Measurements from ENCODE around the gene TESK2.
A peak's percentile ranks its signal among the peaks of the same experiment; 100 is the strongest.

The TESK2 gene

DNA sequence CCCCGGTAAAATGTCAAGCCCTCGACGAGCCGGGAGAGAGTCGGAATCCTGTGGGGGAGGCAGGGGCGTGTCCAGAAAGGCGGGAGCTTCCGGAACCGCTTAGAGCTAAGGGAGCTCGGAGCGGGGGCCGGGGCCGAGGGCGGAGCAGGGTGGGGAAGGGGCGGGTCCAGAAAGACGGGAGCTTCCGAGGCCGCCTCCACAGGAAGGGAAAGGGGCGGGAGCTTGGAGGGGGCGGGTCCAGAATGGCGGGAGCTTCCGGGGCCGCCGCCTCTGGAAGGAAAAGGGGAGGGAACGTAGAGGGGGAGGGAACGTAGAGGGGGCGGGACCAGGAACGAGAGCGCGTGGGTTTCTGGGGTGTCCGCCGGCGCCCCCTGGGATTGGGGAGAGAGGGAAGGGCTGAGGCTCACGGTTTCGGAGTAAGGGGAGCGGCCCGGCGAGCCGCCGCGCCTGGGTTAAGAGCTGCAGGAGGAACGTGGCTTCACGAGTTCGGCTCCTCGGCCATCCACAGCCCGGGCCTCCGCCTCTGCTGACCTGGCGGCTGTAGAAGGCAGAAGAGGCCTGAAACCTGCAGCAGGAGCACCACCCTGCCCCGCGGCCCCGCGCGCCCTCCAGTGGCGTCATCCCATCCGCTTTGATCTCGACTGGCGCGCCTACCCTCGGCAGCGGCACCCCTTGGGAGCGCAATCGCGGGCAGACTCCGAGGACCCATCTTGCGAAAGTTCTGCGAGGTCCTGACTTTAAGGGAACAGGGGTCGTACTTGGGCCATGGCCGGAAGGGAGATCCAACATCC, 187.2 kb downstream of the TESK2 start:
- DNase-seq (ENCODE audit: low spot score) = peak; percentile 97

DNA sequence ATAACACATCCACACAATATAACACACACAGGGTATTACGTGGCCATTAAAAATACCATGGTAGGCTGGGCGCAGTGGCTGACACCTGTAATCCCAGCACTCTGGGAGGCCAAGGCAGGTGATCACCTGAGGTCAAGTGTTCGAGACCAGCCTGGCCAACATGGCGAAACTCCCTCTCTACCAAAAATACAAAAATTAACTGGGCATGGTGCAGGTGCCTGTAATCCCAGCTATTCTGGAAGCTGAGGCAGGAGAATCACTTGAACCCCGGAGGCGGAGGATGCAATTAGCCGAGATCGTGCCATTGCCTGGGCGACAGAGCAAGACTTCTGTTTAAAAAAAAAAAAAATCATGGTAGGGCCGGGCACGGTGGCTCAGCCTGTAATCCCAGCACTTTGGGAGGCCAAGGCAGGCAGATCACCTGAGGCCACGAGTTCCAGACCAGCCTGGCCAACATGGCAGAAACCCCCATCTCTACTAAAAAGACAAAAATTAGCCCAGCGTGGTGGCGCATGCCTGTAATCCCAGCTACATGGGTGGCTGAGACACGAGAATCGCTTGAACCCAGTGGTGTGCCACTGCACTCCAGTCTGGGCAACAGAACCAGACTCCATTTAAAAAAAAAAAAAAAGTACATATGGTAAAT, 188.3 kb downstream of the TESK2 start:
- no peak for DNase-seq (ENCODE audit: low spot score)

DNA sequence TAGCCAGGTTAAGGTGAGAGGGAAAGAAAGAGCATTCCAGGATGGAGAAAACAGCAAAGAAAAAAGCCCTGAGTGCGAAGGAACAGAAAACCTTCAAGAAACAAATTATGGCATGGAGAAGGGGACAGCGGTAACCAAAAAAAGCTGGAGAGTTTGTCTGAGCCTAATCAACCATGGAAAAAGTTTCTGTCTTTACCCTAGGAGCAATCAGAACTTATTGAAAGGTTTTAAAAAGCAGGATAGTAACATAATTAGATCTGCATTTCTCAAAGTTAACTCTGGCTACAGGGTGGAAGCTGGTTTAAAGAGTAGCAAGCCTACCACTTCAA, 190.3 kb downstream of the TESK2 start:
- DNase-seq (ENCODE audit: low spot score) = no peak

DNA sequence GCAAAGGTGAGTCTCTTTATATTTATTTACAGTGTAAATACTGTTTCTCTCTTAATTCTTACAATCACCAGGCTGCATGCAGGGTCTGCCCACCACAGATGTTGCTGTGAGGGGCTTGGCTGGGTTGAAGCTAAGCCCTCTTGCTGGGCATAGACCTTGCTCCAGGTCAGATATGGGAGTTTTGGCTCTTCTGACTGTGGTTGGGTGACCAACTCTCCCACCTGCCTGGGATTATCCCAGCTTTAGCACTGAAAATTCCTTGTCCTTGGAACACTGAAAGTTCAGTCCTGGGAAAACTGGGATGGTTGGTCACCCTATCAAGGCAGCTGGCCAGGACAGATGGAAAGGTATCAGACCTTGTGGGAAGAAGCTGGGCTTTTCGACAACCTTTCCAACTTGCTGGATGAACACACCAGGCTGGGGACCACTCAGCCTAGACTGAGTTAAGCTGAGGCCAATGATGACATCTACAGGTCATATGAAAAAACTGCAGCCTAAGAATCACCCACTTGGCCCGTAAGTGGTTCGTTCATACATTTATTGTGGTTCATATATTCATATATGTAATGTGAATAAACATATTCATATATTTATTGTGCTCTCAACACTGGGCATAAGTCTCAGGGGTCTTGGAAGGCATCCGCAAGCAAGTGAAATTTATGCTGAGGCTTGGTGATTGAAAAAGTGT, 190.8 kb downstream of the TESK2 start:
- DNase-seq (ENCODE audit: low spot score) = peak; percentile 72

DNA sequence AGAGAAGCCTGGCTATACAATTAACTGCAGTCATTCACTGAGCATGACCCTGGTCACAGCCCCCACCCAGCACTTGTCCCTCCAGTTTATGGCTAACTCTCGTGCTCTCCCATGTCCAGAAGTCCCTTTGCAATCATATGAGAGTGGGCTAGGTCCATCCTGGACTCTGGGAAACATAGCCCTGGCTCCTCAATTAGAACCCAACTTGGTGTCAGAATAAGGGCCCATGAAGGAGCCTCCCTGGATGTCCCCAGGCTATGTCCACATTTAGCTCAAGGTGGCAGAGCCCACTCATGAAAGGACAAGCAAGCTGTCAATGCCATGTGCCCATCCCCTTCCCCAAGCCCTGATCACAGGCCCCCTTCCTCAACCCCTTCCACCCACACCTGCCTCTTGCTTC, 191.7 kb downstream of the TESK2 start:
- DNase-seq (ENCODE audit: low spot score) = no peak

DNA sequence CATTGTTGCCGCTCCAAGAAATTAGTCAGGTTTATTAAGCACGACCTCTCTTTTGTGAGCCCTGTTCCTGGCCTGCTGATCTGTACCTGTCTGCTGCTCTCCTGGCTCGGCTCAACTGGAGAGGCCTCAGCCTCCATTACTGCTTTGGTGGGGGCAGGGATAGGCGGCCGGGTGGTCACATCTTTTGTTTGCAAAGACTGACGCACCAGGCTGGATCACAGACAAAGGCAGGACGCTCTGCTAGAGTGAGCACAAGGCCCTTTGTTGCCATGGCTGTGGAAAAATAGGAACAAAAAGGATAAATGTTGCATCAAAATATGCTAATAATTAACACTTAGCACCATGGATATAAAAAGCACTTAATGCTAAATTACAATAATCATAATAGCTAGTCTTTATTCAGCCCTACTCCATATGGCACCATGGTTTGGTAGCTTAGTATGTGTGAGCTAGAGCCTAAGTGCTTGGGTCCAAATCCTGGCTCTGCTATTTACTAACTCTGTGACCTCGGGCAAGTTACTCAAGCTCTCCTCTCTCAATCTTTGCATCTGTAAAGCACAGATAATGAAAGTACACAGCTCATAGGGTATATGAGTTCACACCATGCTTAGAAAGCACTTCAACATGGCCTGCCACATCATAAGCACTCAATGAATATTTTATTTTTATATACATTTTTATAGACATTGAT, 193.2 kb downstream of the TESK2 start:
- no peak for DNase-seq (ENCODE audit: low spot score)
